WI38 (cell line): ENCODE data around the gene DLX3.

Experiments used
- H3K4me3 ChIP-seq: 2 replicates; pipeline ENCODE4 v1.5.1; 2011; ENCODE audit warnings: low read depth, mild to moderate bottlenecking, control low read depth, low read length
- TF ChIP-seq, protein P1 (sequence below): IDR thresholded peaks from 2 replicates; pipeline ENCODE4 v1.5.1; 2012; ENCODE audit warnings: low read depth, mild to moderate bottlenecking, control low read depth, low read length

The DLX3 gene

DNA sequence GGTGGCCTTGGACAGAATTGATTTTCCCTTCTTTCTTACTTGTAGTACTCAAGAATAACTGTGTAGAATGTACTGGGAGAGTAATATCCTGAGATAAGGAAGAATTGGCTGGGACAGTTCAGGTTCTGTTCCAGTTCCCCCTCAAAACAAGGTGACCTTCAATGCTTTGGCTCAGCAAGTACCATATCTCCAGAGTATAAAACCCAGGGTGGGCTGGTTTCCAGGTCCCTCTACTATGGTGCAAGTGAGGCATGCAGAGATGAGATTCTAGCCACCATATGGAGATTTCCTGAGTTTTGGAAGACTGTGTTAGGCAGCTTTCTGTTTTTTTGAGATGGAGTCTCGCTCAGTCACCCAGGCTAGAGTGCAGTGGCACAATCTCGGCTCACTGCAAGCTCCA is 18.1 kb upstream of the DLX3 start:
- H3K4me3 ChIP-seq, result no peak overlapping the region
- TF ChIP-seq, protein P1, sequence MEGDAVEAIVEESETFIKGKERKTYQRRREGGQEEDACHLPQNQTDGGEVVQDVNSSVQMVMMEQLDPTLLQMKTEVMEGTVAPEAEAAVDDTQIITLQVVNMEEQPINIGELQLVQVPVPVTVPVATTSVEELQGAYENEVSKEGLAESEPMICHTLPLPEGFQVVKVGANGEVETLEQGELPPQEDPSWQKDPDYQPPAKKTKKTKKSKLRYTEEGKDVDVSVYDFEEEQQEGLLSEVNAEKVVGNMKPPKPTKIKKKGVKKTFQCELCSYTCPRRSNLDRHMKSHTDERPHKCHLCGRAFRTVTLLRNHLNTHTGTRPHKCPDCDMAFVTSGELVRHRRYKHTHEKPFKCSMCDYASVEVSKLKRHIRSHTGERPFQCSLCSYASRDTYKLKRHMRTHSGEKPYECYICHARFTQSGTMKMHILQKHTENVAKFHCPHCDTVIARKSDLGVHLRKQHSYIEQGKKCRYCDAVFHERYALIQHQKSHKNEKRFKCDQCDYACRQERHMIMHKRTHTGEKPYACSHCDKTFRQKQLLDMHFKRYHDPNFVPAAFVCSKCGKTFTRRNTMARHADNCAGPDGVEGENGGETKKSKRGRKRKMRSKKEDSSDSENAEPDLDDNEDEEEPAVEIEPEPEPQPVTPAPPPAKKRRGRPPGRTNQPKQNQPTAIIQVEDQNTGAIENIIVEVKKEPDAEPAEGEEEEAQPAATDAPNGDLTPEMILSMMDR, result no peak

DNA sequence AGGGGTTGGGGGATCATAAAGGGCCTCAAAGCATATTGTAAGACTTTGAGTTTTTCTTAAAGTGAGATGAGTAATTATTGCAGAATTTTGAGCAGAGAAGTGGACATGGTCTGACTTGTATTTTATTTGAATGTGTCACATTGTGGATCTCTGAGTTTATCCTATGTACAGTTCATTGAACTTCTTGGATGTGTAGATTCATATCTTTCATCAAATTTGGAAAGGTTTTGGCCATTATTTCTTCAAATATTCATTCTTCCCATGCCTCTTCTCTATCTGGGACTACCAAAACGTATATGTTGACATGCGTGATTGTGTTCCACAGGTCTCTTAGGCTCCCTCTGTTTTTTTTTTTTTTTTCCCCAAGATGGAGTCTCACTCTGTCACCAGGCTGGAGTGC is 14.3 kb upstream of the DLX3 start:
- TF ChIP-seq, protein P1, result no peak
- no peak overlapping the region for H3K4me3 ChIP-seq

DNA sequence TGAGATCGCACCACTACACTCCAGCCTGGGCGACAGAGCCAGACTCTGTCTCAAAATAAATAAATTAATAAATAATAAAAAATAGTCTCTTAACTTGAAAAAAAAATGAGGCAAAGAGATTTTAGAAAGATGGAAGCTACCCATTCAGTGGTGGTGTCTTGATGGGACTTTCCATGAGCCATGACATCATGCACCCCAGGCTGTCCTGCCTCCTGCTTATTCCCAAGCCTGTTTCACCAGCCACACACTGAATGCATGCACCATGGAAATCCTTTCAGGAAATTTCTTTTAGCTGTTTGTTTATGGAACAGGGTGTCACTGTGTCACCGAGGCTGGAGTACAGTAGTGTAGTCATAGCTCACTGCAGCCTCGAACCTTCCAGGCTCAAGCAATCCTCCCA is 8.9 kb upstream of the DLX3 start:
- H3K4me3 ChIP-seq, result no peak overlapping the region
- TF ChIP-seq, protein P1, result no peak

DNA sequence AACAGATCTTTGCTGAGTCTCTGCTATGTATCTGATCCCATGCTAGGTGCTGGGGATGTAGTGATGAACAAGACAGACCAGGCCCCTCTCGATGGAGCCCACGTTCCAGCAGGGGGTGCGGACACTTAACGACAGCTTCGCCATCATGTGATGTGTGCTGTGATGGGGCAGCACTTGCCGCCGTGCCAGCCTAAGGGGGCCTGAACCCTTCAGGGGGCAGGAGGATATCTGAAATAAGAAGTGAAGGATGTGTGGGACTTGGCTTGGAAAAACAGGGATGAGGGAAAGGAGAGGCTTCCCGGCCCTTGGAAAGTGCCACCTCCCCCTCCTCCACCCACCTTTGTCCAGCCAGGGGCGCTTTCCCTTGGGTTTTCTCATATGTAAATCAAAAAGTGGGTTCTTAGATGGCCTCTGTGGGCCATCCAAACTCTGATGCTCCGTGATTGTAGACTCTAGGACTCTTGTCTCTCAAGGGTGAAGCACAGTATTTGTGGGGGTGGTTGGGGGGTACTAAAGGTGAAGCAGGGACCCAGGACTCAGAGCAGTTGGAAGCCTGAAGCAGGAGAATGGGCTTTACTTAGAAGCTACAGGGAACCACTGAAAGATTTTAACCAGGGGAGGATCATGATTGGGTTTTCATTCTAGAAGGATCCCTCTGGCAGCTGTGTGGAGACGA is 4.0 kb upstream of the DLX3 start:
- TF ChIP-seq, protein P1, result no peak
- no peak overlapping the region for H3K4me3 ChIP-seq

DNA sequence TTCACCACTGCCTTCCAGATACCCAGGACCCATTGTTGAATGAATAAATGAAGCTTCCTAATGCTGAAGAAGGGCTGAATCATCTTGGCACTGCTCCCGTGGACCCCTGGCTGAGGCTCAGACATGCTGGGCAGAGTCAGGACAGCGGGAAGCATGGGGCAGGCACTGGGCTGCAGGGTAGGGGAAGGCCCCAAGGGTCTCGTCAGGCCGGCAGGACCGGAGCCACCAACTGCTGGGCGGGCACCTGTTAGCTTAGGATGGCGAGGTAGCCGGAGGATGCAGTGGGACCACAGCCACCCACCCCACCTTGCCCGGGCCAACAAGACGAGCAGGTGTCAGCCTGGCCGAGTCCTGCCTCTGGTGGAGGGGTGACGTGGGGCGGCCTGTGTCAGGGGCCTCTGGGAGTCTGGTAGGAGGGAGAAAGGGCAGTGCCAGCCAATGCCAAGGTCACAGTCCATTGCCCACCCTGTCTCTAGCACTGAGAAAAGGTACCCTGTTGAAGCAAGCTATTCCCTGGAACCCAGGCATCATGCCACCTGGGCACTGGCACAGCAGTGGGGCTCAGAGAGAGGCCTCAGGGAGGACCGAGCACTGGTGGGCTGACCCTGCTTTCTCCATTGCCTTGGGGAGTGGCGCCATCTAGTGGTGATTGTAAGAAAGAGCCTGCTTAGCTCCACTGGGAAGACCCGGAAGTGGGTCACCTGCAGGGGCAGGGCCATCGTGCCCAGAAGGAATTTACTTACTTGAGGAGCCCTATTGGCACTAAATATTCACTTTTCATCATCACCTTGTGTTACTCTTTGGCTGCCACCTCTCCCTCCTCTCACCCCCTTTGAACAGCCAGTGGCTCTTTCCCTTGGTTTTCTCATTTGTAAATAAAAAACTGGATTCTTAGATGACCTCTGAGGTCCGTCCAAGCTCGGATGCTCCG is 3.0 kb upstream of the DLX3 start:
- TF ChIP-seq, protein P1, result peak; percentile 81
- H3K4me3 ChIP-seq, result no peak overlapping the region

- TF ChIP-seq, protein P1, result no peak
- no peak overlapping the region for H3K4me3 ChIP-seq
These were observed 2.3 kb upstream of the DLX3 start for GRCh38 chr17:49997301-49997650.

- H3K4me3 ChIP-seq, result peak overlapping the region; percentile 36
- TF ChIP-seq, protein P1, result peak; percentile 92
These were observed 1.7 kb upstream of the DLX3 start for GRCh38 chr17:49996495-49997300.
